WTC11 (cell line): ENCODE results near the gene GOLGA6L2.
"Not testable (repeated sequence)": the region's sequence is repeated elsewhere in the genome, so short reads cannot be mapped to it uniquely, and the experiment has no call there.

Source experiments
- CBFB ChIP-seq: sonication (generic); formaldehyde crosslinking; IDR thresholded peaks from 2 replicates; pipeline ENCODE4 v1.8.1; 2022; ENCODE audit warnings: mild to moderate bottlenecking, low read depth, missing genetic modification reagents
- ELF4 ChIP-seq: sonication (generic); formaldehyde crosslinking; IDR thresholded peaks from 2 replicates; pipeline ENCODE4 v1.8.1; 2022; ENCODE audit warnings: low read depth, mild to moderate bottlenecking, moderate library complexity, missing genetic modification reagents
- ETV6 ChIP-seq: sonication (generic); formaldehyde crosslinking; IDR thresholded peaks from 2 replicates; pipeline ENCODE4 v1.8.1; 2022; ENCODE audit warnings: mild to moderate bottlenecking, missing genetic modification reagents
- NFYB ChIP-seq: sonication (generic); formaldehyde crosslinking; conservative IDR thresholded peaks from 2 replicates; pipeline ENCODE4 v1.8.0; 2022; ENCODE audit warnings: low read depth, missing genetic modification reagents
- SP1 ChIP-seq: sonication (generic); formaldehyde crosslinking; conservative IDR thresholded peaks from 2 replicates; pipeline ENCODE4 v1.8.1; 2022; ENCODE audit warnings: missing genetic modification reagents
- TF ChIP-seq, protein P1 (sequence below): fragments of 200-600 bp; IDR thresholded peaks from 2 replicates; pipeline ENCODE4 v1.8.0; 2022; ENCODE audit warnings: antibody characterized with exemption
- TF ChIP-seq, protein P2 (sequence below): sonication (generic); formaldehyde crosslinking; IDR thresholded peaks from 2 replicates; pipeline ENCODE4 v1.8.1; 2022; ENCODE audit warnings: low read depth, missing genetic modification reagents, borderline replicate concordance
- TF ChIP-seq, protein P3 (sequence below): sonication (generic); formaldehyde crosslinking; IDR thresholded peaks from 2 replicates; pipeline ENCODE4 v1.8.1; 2023; ENCODE audit warnings: mild to moderate bottlenecking, missing genetic modification reagents
- TF ChIP-seq, protein P4 (sequence below): sonication (generic); formaldehyde crosslinking; IDR thresholded peaks from 2 replicates; pipeline ENCODE4 v1.8.0; 2022; ENCODE audit warnings: mild to moderate bottlenecking, missing genetic modification reagents
- TF ChIP-seq, protein P5 (sequence below): sonication (generic); formaldehyde crosslinking; IDR thresholded peaks from 2 replicates; pipeline ENCODE4 v1.8.0; 2022; ENCODE audit warnings: mild to moderate bottlenecking, missing genetic modification reagents

DNA sequence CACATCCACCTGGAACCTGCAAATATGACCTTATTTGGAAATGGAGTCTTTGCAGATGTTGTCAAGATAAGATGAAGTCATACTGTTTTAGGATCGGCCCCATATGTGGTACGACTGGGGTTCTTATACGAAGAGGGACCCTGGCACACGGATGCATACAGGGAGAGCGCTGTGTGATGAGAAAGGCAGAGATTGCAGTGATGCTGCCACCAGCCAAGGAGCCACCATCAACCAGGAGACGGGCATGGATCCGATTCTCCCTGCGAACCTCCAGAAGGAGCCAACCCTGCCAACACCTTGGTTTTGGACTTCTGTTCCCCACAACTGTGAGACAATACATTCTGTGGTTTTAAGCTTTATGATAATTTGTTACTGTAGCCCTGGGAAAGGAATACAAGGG lies 31.2 kb downstream of the GOLGA6L2 start:
- TF ChIP-seq, protein P1, sequence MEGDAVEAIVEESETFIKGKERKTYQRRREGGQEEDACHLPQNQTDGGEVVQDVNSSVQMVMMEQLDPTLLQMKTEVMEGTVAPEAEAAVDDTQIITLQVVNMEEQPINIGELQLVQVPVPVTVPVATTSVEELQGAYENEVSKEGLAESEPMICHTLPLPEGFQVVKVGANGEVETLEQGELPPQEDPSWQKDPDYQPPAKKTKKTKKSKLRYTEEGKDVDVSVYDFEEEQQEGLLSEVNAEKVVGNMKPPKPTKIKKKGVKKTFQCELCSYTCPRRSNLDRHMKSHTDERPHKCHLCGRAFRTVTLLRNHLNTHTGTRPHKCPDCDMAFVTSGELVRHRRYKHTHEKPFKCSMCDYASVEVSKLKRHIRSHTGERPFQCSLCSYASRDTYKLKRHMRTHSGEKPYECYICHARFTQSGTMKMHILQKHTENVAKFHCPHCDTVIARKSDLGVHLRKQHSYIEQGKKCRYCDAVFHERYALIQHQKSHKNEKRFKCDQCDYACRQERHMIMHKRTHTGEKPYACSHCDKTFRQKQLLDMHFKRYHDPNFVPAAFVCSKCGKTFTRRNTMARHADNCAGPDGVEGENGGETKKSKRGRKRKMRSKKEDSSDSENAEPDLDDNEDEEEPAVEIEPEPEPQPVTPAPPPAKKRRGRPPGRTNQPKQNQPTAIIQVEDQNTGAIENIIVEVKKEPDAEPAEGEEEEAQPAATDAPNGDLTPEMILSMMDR, result not testable (repeated sequence)
- not testable (repeated sequence) for TF ChIP-seq SP1, ELF4, CBFB, NFYB, ETV6 (CRISPR knock-in tag)
- TF ChIP-seq, protein P2, sequence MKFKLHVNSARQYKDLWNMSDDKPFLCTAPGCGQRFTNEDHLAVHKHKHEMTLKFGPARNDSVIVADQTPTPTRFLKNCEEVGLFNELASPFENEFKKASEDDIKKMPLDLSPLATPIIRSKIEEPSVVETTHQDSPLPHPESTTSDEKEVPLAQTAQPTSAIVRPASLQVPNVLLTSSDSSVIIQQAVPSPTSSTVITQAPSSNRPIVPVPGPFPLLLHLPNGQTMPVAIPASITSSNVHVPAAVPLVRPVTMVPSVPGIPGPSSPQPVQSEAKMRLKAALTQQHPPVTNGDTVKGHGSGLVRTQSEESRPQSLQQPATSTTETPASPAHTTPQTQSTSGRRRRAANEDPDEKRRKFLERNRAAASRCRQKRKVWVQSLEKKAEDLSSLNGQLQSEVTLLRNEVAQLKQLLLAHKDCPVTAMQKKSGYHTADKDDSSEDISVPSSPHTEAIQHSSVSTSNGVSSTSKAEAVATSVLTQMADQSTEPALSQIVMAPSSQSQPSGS, result not testable (repeated sequence)
- TF ChIP-seq, protein P3, sequence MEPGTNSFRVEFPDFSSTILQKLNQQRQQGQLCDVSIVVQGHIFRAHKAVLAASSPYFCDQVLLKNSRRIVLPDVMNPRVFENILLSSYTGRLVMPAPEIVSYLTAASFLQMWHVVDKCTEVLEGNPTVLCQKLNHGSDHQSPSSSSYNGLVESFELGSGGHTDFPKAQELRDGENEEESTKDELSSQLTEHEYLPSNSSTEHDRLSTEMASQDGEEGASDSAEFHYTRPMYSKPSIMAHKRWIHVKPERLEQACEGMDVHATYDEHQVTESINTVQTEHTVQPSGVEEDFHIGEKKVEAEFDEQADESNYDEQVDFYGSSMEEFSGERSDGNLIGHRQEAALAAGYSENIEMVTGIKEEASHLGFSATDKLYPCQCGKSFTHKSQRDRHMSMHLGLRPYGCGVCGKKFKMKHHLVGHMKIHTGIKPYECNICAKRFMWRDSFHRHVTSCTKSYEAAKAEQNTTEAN, result not testable (repeated sequence)
- TF ChIP-seq, protein P4, sequence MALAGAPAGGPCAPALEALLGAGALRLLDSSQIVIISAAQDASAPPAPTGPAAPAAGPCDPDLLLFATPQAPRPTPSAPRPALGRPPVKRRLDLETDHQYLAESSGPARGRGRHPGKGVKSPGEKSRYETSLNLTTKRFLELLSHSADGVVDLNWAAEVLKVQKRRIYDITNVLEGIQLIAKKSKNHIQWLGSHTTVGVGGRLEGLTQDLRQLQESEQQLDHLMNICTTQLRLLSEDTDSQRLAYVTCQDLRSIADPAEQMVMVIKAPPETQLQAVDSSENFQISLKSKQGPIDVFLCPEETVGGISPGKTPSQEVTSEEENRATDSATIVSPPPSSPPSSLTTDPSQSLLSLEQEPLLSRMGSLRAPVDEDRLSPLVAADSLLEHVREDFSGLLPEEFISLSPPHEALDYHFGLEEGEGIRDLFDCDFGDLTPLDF, result not testable (repeated sequence)
- TF ChIP-seq, protein P5, sequence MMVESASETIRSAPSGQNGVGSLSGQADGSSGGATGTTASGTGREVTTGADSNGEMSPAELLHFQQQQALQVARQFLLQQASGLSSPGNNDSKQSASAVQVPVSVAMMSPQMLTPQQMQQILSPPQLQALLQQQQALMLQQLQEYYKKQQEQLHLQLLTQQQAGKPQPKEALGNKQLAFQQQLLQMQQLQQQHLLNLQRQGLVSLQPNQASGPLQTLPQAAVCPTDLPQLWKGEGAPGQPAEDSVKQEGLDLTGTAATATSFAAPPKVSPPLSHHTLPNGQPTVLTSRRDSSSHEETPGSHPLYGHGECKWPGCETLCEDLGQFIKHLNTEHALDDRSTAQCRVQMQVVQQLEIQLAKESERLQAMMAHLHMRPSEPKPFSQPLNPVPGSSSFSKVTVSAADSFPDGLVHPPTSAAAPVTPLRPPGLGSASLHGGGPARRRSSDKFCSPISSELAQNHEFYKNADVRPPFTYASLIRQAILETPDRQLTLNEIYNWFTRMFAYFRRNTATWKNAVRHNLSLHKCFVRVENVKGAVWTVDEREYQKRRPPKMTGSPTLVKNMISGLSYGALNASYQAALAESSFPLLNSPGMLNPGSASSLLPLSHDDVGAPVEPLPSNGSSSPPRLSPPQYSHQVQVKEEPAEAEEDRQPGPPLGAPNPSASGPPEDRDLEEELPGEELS (CRISPR knock-in tag), result not testable (repeated sequence)
